Suppressor macrophage treated with lipopolysaccharide for 1 hour (primary cell): ENCODE results near the gene ITGB1BP1.
"Not testable (repeated sequence)": the region's sequence is repeated elsewhere in the genome, so short reads cannot be mapped to it uniquely, and the experiment has no call there.

Experiments
- DNase-seq, 3 donors: peaks; one replicate each; pipeline ENCODE4 v3.0.0-alpha.2; 2020 to 2022

ITGB1BP1 gene

GRCh38 chr2:9400268-9401058 lies 22.9 kb downstream of the ITGB1BP1 start:
- DNase-seq, result no peak

DNA sequence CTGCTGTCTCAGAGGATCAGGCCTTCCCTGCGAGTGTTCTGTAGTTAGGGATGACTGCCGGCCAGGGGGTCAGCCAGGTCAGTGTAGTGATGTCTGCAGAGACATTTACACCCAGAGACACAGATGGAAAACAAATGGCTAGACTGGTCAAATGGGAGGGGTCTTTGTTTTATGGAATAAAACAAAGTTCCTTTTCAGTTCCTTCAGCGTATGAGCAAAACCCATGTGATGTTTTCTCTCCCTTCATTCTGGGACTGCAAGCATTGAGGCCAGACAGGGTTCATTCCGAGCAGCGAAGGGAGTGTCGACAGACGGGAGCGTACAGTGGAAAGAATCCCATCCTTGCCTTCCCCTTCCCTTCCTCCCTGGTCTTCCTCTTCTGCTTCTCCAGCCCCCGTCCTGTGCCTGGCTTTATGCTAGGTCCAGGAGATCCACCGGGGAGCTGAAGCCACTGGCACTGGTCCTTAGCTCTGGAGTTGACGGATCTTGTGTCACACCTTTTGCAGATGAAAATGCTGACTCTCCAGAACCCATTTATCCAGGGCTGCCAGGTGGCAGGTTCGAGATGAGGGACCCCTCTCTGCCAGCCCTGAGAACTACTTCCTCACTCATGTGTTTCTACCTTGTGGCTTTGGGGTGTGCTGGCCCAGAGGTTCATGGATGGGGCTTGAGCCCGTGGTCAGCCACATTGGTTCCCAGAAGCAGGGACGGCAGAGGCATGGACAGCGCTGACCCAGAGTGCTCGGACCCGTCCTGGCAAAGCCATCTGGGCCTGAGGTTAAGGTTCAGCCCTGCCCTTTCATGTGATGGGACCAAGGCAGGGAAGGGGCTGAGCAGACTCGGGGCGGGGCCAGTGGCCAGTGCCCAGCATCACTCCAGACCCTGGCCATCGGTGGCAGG lies 24.2 kb downstream of the ITGB1BP1 start:
- no peak for DNase-seq

DNA sequence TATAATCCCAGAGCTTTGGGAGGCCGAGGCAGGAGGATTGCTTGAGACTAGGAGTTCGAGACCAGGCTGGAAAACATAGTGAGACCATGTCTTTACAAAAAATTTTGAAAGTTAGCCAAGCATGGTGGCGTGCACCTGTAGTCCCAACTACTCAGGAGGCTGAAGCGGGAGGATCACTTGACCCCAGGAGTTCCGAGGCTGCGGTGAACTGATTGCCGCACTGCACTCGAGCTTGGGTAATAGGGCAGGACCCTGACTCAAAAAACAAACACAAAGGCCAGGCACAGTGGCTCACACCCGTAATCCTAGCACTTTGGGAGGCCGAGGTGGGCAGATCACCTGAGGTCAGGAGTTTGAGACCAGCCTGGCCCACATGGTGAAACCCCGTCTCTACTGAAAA lies 25.1 kb downstream of the ITGB1BP1 start:
- not testable (repeated sequence) for DNase-seq

- DNase-seq, result no peak
Measured at GRCh38 chr2:9397201-9397600, 26.1 kb downstream of the ITGB1BP1 start.

GRCh38 chr2:9394816-9395215 lies 28.5 kb downstream of the ITGB1BP1 start:
- no peak for DNase-seq

GRCh38 chr2:9392898-9393765 lies 30.2 kb downstream of the ITGB1BP1 start:
- no peak for DNase-seq

GRCh38 chr2:9391961-9392720 lies 31.2 kb downstream of the ITGB1BP1 start:
- no peak for DNase-seq

DNA sequence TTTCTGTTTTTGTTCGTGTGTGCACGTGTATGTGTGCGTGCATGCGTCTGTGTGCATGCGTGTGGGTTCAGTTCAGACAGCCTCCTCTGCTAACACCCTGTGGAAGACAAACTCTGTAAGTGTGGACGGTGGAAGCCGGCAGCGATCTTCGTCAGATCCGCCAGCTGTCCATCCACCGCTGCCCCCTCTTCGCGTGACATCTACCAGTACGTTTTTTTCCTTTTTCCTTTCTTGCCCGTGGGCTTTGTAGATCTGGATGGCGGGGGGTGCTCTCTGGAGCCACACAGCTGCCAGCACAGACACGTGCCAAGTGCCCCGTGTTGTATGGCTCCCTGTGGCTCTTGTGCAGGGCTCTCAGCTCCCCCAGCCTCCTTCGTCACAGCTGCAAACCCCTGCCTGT lies 32.3 kb downstream of the ITGB1BP1 start:
- no peak for DNase-seq

GRCh38 chr2:9390151-9390850 lies 33.0 kb downstream of the ITGB1BP1 start:
- peak in 1 of 3 donors; percentile 17 for DNase-seq

- DNase-seq, result no peak
Measured at GRCh38 chr2:9388950-9389911, 34.1 kb downstream of the ITGB1BP1 start.

DNA sequence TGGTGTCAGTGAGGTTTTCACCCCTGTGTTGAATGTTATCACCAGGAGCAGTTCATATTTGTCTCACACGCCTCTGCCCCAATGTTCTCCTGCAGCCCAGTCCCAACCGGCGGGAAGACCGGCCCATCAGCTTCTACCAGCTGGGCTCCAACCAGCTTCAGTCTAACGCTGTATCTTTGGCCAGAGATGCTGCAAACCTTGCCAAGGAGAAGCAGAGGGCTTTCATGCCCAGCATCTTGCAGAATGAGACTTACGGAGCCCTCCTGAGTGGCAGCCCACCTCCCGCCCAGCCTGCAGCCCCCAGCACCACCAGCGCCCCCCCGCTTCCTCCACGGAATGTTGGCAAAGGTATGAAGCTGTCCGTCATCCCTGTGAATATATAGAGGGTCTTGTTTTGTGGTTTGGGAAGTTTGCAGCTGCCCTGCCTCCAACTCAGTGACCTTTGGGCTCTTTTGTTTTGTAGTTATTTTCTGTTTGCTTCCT lies 35.1 kb downstream of the ITGB1BP1 start:
- DNase-seq, result no peak

- no peak for DNase-seq
Measured at GRCh38 chr2:9385841-9386240, 37.5 kb downstream of the ITGB1BP1 start.

- no peak for DNase-seq
Measured at GRCh38 chr2:9384521-9384920, 38.8 kb downstream of the ITGB1BP1 start.

DNA sequence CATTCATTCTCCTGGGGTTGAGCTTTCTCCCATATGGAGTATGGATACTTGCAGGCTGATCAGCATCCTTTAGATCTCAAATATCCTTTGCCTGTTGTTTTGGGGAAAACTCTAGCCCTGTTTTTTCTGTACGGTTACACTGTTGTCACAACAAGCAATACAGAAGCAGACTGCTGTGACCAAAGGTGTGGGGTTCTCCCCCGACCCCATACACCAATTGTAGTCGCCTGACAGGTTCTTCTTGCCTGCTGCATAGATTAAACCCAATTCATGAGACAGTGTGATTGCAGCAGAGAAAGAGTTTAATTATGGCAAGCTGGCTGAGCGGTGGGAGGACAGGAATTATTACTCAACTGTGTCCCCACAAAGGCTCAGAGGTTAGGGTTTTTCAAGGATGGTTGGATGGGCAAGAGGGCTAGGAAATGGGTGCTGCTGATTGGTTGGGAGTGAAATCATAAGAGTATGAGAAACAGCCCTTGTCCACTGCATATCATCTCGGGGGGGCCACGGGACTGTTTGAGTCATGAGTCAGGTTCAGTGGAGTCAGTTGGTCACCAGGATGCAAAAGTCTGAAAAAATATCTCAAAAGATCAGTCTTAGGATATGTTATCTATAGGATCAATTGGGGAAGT lies 40.6 kb downstream of the ITGB1BP1 start:
- DNase-seq, result peak in 1 of 3 donors; percentile 9

DNA sequence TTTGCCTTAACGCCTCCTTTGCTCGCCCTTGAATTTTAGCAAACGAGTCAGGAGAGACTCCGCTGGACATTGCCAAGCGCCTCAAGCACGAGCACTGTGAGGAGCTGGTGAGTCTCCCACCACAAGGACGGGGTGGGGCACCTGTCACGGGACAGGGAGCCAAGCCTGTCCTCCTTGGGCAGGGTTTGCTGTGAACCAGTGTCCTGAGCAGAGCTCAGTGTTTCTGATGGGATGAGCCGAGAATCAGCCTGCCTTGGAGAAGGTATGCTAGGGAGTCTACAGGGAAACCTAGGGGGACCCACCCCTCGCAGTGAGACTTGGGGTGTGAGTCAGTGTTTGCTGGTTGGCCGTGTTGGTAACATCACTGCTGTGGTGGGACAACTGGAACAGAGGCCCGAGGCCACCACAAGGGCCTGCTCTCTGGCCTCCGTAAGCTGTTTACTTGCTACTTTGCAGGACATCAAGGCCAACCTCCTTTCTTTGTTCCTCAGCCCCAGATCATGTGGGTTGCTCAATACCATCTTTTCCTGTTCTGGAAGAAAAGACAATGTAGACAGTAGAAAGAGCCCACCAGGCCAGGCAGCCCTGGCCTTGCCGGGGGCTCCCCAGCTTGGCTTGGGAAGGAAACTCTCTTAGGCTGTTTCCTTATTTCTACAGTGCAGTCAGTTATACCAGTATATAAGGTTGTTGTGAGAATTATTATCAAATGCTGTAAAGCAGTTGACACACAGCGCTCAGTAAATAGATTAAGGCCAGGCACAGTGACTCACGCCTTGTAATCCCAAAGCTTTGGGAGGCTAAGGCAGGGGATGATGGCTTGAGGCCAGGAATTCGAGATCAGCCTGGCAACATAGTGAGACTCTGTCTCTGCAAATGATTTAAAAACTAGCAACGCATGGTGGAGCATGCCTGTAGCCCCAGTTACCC lies 42.4 kb downstream of the ITGB1BP1 start:
- DNase-seq, result no peak

DNA sequence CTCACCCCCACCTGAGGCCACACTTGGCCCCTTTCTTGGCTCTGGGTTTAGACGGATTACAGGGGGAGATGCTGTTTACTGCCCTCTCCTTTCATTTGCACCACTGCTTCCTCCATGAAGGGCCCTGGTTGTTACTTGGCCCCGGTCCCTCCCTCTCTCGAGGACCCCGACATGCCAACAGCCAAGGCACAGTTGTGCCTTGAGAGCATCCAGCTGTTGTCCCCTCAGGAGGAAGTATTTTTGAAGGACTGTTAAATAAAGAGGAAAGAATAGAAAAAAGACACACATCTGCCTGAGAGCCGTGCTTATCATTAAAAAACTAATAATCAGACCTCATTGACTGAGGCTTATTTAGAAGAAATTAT lies 44.0 kb downstream of the ITGB1BP1 start:
- no peak for DNase-seq

DNA sequence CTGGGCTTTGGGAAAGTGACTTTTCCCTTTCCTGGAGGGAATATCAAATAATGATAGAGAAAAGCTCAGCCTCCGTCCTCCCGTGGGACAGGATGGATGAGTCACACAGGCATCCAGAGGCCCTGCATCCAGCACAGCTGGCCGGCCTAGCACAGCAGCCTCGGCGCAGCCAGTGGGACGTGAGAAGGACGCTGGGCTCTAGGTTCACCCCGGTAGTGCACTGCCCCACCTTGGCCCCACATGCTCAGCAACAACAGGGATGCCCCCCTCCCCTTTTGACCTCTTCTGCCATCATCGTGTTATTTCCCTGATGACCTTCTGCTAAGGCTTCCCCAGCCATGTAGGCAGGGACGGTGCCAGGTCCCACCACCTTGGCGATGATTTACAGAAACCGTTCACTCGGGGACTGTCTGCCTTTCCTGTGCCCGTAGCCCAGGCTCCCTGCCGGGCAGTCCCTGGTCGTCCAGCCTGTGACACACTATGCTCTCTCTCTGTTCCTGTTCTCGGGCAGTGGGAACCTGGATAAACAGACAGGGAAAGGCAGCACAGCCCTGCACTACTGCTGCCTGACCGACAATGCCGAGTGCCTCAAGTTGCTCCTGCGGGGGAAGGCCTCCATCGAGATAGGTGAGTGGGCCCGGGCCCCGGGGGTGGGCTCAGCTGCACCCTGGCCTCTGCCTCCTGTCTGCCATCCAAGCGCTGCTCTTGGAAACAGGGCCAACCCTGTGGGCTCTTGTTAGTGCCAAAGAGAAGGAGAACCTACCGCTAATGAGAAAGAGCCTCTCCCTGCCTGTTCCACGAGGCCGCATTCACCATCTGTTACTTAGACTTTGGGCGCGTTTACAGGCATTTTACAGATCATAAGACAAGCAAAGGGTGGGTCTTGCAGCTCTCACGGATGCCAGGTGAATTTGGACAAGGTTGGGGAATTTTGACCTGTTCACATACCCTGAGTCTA lies 44.6 kb downstream of the ITGB1BP1 start:
- no peak for DNase-seq
